Loucy (cell line): ENCODE measurements around the gene NKX2-2.

Experiments
- CTCF ChIP-seq: fragments of 200-600 bp; sonication (generic); conservative IDR thresholded peaks from 2 replicates; pipeline ENCODE4 v1.5.1; 2014; ENCODE audit warnings: mild to moderate bottlenecking, antibody characterized with exemption, low read length
- EZH2phosphoT487 ChIP-seq: fragments of 200-600 bp; IDR thresholded peaks from 2 replicates; pipeline ENCODE4 v1.6.1; 2018; ENCODE audit warnings: antibody characterized with exemption, mild to moderate bottlenecking, moderate library complexity, borderline replicate concordance

GRCh38 chr20:21528870-21529269 is 15.0 kb upstream of the NKX2-2 start:
- TF ChIP-seq CTCF: peak; percentile 52
- no peak for TF ChIP-seq EZH2phosphoT487
